ENCODE results near the gene VPS39.

VPS39 gene

GRCh38 chr15:42202653-42203052 is 5.5 kb downstream of the VPS39 start:
- TF ChIP-seq EZH2phosphoT487 (conservative IDR thresholded peaks at IDR 0.05; ENCODE audit: low read length) = no peak
- no peak for TF ChIP-seq CTCF (IDR thresholded peaks at IDR 0.05; ENCODE audit: insufficient read depth, low read length, poor library complexity, severe bottlenecking)
- no peak overlapping the region for H3K4me3 ChIP-seq (ENCODE audit: insufficient read depth, low read length, poor library complexity, severe bottlenecking)
- H2AFZ ChIP-seq (ENCODE audit: low read depth, low read length, severe bottlenecking) = no peak overlapping the region
- no peak overlapping the region for H3K9ac ChIP-seq (ENCODE audit: low read length)
- no peak overlapping the region for H3K4me2 ChIP-seq (ENCODE audit: low read depth, low read length, poor library complexity, severe bottlenecking)
- H3K27ac ChIP-seq (ENCODE audit: low read depth, low read length) = no peak overlapping the region
- H4K20me1 ChIP-seq (ENCODE audit: low read depth, low read length) = no peaks in the 10 kb centered on the region
- no peaks in the 10 kb centered on the region for H3K9me3 ChIP-seq (ENCODE audit: insufficient read depth, low read length)
- peaks cover 26% of the 10 kb centered on the region for H3K79me2 ChIP-seq (ENCODE audit: insufficient read depth, low read length)
- no peaks in the 10 kb centered on the region for H3K27me3 ChIP-seq (ENCODE audit: low read length)
- no peaks in the 10 kb centered on the region for H3K9me2 ChIP-seq (replicated peaks; ENCODE audit: insufficient read depth, low read length)
- H3F3A ChIP-seq (ENCODE audit: insufficient read depth) = no peaks in the 10 kb centered on the region; the same call in 1 of the 2 replicates
- H3K36me3 ChIP-seq (ENCODE audit: low read length) = peaks cover 12% of the 10 kb centered on the region; the same call in 1 of the 2 replicates

DNA sequence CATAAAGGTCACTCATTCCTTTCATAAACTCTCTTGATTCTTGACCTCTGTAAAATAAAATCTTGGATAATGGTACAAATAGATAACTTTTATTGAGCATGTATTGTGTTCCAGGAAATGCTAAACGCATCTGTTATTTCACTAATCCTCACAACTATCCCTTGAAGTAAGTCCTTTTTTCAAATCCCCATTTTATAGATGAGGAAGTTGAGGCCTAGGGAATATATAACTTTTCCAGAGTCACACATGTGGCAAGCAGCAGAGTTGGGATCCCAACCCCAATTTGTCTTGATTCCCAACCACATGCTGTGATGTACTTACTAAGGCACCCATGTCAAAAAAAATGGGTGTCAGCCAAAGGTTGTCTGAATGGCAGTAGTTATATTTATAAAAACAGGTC is 6.3 kb downstream of the VPS39 start:
- Histone ChIP-seq H3K4me2 (ENCODE audit: low read depth, low read length, poor library complexity, severe bottlenecking) (no peak overlapping the region), H3K4me3 (ENCODE audit: insufficient read depth, low read length, poor library complexity, severe bottlenecking) (no peak overlapping the region), H3K79me2 (ENCODE audit: insufficient read depth, low read length) (peaks cover 18% of the 10 kb centered on the region), H3K27me3 (ENCODE audit: low read length) (no peaks in the 10 kb centered on the region), H3K9me3 (ENCODE audit: insufficient read depth, low read length) (no peaks in the 10 kb centered on the region), H4K20me1 (ENCODE audit: low read depth, low read length) (no peaks in the 10 kb centered on the region), H2AFZ (ENCODE audit: low read depth, low read length, severe bottlenecking) (no peak overlapping the region), H3K9me2 (replicated peaks; ENCODE audit: insufficient read depth, low read length) (no peaks in the 10 kb centered on the region), H3K27ac (ENCODE audit: low read depth, low read length) (no peak overlapping the region), H3K9ac (ENCODE audit: low read length) (no peak overlapping the region), H3K36me3 (ENCODE audit: low read length) (peaks cover 17% of the 10 kb centered on the region; the same call in 1 of the 2 replicates), H3F3A (ENCODE audit: insufficient read depth) (no peaks in the 10 kb centered on the region; the same call in 1 of the 2 replicates)
- TF ChIP-seq EZH2phosphoT487 (conservative IDR thresholded peaks at IDR 0.05; ENCODE audit: low read length) (no peak), CTCF (IDR thresholded peaks at IDR 0.05; ENCODE audit: insufficient read depth, low read length, poor library complexity, severe bottlenecking) (no peak)

GRCh38 chr15:42199126-42199525 is 9.0 kb downstream of the VPS39 start:
- H3K4me2 ChIP-seq (ENCODE audit: low read depth, low read length, poor library complexity, severe bottlenecking) = no peak overlapping the region
- H3K27ac ChIP-seq (ENCODE audit: low read depth, low read length) = no peak overlapping the region
- peaks cover 17% of the 10 kb centered on the region; the same call in 1 of the 2 replicates for H3K36me3 ChIP-seq (ENCODE audit: low read length)
- no peak overlapping the region for H2AFZ ChIP-seq (ENCODE audit: low read depth, low read length, severe bottlenecking)
- no peak for TF ChIP-seq CTCF (IDR thresholded peaks at IDR 0.05; ENCODE audit: insufficient read depth, low read length, poor library complexity, severe bottlenecking)
- no peak for TF ChIP-seq EZH2phosphoT487 (conservative IDR thresholded peaks at IDR 0.05; ENCODE audit: low read length)
- peaks cover 12% of the 10 kb centered on the region; the same call in 1 of the 2 replicates for H3K79me2 ChIP-seq (ENCODE audit: insufficient read depth, low read length)
- H3K9ac ChIP-seq (ENCODE audit: low read length) = no peak overlapping the region
- no peaks in the 10 kb centered on the region for H3K9me2 ChIP-seq (replicated peaks; ENCODE audit: insufficient read depth, low read length)
- no peaks in the 10 kb centered on the region for H3K9me3 ChIP-seq (ENCODE audit: insufficient read depth, low read length)
- H3F3A ChIP-seq (ENCODE audit: insufficient read depth) = no peaks in the 10 kb centered on the region; the same call in 1 of the 2 replicates
- H4K20me1 ChIP-seq (ENCODE audit: low read depth, low read length) = no peaks in the 10 kb centered on the region
- no peak overlapping the region for H3K4me3 ChIP-seq (ENCODE audit: insufficient read depth, low read length, poor library complexity, severe bottlenecking)
- H3K27me3 ChIP-seq (ENCODE audit: low read length) = no peaks in the 10 kb centered on the region

Measured in SU-DHL-6 (cell line).